ENCODE results near the gene OVCA2. TPM values are rescaled to one million over a fixed set of nuclear protein-coding genes. Genes with fewer than 3 reads are reported as not detected.

OVCA2 gene
- total RNA-seq, 1 experiment from 2014 or later = 35.4 TPM

DNA sequence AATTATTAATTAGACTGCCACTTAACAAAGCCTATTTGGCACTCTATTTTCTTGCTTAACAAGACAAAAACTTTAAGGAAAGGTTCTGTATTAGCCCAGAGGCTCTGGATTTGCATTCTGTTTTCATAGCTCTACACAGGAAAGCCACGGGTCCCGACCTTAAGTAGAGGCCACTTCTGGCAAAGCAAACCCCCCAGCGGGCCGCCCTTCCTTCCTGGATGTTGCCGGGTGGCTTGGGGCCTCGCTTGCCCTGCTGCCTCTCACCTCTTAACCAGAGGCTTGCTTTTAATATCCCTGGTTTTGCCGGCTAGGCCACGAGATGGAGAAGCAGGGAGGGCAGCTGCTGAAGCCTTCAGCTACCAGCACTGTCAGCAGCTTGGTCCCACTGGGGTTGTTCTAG lies 21.1 kb upstream of the OVCA2 start:
- DNase-seq = peak in 1 of 2 experiments; percentile 19
- Histone ChIP-seq H2AFZ (no peak overlapping the region), H3K27me3 (ENCODE audit: insufficient read depth, low read depth) (peaks cover 41% of the 10 kb centered on the region), H3K4me1 (replicated peaks; ENCODE audit: insufficient read depth) (peaks cover 7% of the 10 kb centered on the region; the same call in 1 of the 2 replicates), H3K79me2 (ENCODE audit: low read depth) (no peaks in the 10 kb centered on the region), H3F3A (ENCODE audit: insufficient read depth, low read depth) (0 out of 2 replicates have a peak, but pooled peaks cover 9% of the 10 kb centered on the region), H3K9me2 (ENCODE audit: insufficient read depth) (no peaks in the 10 kb centered on the region), H3K9me3 (ENCODE audit: insufficient read depth, low read depth) (no peaks in the 10 kb centered on the region), H3K27ac (no peak overlapping the region), H3K36me3 (ENCODE audit: low read depth) (no peaks in the 10 kb centered on the region), H3K4me2 (no peak overlapping the region), H4K20me1 (ENCODE audit: insufficient read depth) (no peaks in the 10 kb centered on the region), H3K4me3 (no peak overlapping the region)
- no TSS peak for BruUV-seq (replicated peaks)
- no peak for TF ChIP-seq EZH2 (IDR thresholded peaks at IDR 0.05; ENCODE audit: low read depth)
- TF ChIP-seq, protein P1, sequence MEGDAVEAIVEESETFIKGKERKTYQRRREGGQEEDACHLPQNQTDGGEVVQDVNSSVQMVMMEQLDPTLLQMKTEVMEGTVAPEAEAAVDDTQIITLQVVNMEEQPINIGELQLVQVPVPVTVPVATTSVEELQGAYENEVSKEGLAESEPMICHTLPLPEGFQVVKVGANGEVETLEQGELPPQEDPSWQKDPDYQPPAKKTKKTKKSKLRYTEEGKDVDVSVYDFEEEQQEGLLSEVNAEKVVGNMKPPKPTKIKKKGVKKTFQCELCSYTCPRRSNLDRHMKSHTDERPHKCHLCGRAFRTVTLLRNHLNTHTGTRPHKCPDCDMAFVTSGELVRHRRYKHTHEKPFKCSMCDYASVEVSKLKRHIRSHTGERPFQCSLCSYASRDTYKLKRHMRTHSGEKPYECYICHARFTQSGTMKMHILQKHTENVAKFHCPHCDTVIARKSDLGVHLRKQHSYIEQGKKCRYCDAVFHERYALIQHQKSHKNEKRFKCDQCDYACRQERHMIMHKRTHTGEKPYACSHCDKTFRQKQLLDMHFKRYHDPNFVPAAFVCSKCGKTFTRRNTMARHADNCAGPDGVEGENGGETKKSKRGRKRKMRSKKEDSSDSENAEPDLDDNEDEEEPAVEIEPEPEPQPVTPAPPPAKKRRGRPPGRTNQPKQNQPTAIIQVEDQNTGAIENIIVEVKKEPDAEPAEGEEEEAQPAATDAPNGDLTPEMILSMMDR (conservative IDR thresholded peaks at IDR 0.05) = no peak
- CTCF ChIA-PET = no interaction called here
- intact Hi-C loops (cut with micrococcal nuclease; ENCODE audit: unreplicated experiment) = no loop called here
- POLR2A ChIA-PET (ENCODE audit: unreplicated experiment) = no interaction called here

DNA sequence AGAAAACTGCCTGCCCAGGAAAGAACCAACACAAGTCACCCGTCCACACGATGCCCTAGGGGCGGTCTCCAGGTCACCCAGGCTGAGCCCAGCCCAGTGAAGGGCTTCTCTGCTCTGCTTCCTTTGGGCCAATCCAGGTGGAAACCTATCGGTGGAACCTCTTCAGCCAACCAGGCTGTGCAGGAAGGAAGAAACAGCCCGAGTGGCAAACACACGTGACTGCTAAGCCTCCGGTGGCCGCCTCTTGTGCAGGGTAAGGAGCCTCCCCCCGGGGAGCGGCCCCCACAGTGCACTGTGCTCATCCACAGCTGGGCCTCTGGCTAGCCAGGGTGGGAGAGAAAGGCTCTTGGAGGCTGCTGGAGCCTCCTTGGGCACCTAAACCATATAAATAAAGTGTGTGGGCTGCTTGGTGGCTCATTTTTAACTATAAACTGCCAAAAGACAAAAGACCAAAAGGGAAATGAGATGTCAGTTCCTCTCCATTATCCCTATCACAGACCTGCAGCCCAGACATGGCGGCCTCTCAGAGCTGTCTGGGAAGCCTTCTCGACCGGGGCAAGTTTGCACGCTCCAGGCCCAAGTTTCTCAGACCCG lies 19.1 kb upstream of the OVCA2 start:
- no peaks in the 10 kb centered on the region for H3K79me2 ChIP-seq (ENCODE audit: low read depth)
- H3K27me3 ChIP-seq (ENCODE audit: insufficient read depth, low read depth) = peaks cover 42% of the 10 kb centered on the region
- no peak overlapping the region for H3K4me2 ChIP-seq
- peaks cover 16% of the 10 kb centered on the region; the same call in 1 of the 2 replicates for H3F3A ChIP-seq (ENCODE audit: insufficient read depth, low read depth)
- no peak overlapping the region for H3K27ac ChIP-seq
- TF ChIP-seq, protein P1 (conservative IDR thresholded peaks at IDR 0.05) = no peak
- TF ChIP-seq EZH2 (IDR thresholded peaks at IDR 0.05; ENCODE audit: low read depth) = no peak
- H3K4me3 ChIP-seq = no peak overlapping the region
- intact Hi-C loops (cut with micrococcal nuclease; ENCODE audit: unreplicated experiment) = no loop called here
- no peaks in the 10 kb centered on the region for H3K9me2 ChIP-seq (ENCODE audit: insufficient read depth)
- no peaks in the 10 kb centered on the region for H4K20me1 ChIP-seq (ENCODE audit: insufficient read depth)
- BruUV-seq (replicated peaks) = no TSS peak
- H3K9me3 ChIP-seq (ENCODE audit: insufficient read depth, low read depth) = no peaks in the 10 kb centered on the region
- H3K36me3 ChIP-seq (ENCODE audit: low read depth) = no peaks in the 10 kb centered on the region
- H3K4me1 ChIP-seq (replicated peaks; ENCODE audit: insufficient read depth) = peaks cover 7% of the 10 kb centered on the region; the same call in 1 of the 2 replicates
- CTCF ChIA-PET = no interaction called here
- DNase-seq = peak in 1 of 2 experiments; percentile 29
- POLR2A ChIA-PET (ENCODE audit: unreplicated experiment) = no interaction called here
- H2AFZ ChIP-seq = no peak overlapping the region

DNA sequence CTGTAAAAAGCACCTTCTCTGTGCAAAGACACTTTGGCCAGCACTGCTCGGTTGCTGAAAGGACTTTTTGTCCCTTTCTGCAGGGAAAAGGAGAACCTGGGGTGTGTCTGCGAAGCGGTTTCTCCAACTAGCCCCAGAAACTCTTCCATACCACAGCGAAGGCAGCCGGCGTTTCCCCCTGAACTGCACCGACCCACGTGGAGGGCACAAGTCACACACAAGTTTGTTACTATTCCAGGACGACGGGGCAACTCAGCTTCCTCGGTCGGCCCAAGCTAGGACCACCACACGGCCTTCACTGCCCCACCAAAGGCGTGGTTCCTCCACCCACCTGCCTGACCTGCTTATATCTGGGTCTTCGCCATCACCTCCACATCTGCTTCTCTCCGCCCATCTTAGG lies 18.6 kb upstream of the OVCA2 start:
- intact Hi-C loops (cut with micrococcal nuclease; ENCODE audit: unreplicated experiment) = no loop called here
- Histone ChIP-seq H4K20me1 (ENCODE audit: insufficient read depth) (no peaks in the 10 kb centered on the region), H3K27ac (no peak overlapping the region), H3K79me2 (ENCODE audit: low read depth) (no peaks in the 10 kb centered on the region), H3K27me3 (ENCODE audit: insufficient read depth, low read depth) (peaks cover 42% of the 10 kb centered on the region), H3K4me1 (replicated peaks; ENCODE audit: insufficient read depth) (peaks cover 7% of the 10 kb centered on the region; the same call in 1 of the 2 replicates), H3K9me3 (ENCODE audit: insufficient read depth, low read depth) (no peaks in the 10 kb centered on the region), H2AFZ (no peak overlapping the region), H3K36me3 (ENCODE audit: low read depth) (no peaks in the 10 kb centered on the region), H3F3A (ENCODE audit: insufficient read depth, low read depth) (peaks cover 16% of the 10 kb centered on the region; the same call in 1 of the 2 replicates), H3K4me2 (no peak overlapping the region), H3K4me3 (no peak overlapping the region), H3K9me2 (ENCODE audit: insufficient read depth) (no peaks in the 10 kb centered on the region)
- DNase-seq = no peak
- ChIA-PET POLR2A (ENCODE audit: unreplicated experiment) (interaction anchor here (0.6 kb wide), 1 partner anchor 1219 kb away, joined by 10 read pairs; no protein-coding TSS in a partner anchor), CTCF (interaction anchor here (0.6 kb wide), 1 partner anchor 154 kb away, joined by 8 read pairs; no protein-coding TSS in a partner anchor)
- TF ChIP-seq, protein P1 (conservative IDR thresholded peaks at IDR 0.05) = no peak
- TF ChIP-seq EZH2 (IDR thresholded peaks at IDR 0.05; ENCODE audit: low read depth) = no peak
- no TSS peak for BruUV-seq (replicated peaks)

All from PC-9 (cell line).